ENCODE results near the gene TRIM36.

The TRIM36 gene, protein sequence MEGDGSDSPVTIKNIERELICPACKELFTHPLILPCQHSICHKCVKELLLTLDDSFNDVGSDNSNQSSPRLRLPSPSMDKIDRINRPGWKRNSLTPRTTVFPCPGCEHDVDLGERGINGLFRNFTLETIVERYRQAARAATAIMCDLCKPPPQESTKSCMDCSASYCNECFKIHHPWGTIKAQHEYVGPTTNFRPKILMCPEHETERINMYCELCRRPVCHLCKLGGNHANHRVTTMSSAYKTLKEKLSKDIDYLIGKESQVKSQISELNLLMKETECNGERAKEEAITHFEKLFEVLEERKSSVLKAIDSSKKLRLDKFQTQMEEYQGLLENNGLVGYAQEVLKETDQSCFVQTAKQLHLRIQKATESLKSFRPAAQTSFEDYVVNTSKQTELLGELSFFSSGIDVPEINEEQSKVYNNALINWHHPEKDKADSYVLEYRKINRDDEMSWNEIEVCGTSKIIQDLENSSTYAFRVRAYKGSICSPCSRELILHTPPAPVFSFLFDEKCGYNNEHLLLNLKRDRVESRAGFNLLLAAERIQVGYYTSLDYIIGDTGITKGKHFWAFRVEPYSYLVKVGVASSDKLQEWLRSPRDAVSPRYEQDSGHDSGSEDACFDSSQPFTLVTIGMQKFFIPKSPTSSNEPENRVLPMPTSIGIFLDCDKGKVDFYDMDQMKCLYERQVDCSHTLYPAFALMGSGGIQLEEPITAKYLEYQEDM

DNA sequence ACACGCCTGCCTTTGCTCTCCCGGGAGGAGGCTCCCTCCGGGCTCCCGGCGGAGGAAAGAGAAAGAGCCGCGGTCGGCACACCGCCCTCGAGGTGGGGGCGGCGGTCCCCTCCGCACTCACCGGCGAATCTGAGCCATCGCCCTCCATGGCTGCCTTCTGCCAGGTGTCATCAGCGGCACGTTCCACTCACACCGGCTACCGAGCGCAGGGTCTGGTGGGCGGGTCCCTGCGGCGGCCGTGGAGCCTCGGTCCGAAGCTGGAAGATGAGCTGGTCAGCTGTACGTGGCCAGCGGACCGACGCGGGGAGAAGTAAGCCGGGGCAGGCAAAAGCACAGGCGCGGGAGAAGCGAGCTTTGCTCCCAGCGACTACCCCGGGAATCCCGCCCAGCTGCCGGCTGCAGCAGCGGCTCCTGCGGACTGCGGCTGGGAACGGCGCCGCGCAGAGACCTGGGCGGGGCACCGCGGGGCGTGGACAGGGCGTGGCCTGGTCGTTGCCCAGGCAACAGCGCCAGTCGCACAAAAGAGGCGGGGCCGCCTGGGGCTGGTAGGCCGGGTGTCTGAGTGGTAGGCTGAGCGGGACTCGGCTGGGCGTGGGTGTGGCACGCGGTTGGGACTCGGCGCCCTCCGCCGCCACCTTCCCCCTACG lies at the start of gene TRIM36:
Gene TRIM36 (minus strand): TSS at position 422 of the 647 bp plus-strand sequence. CDS start 274 bp downstream, at position 148.
- DNase-seq (ENCODE audit: low read depth in 1 of 2, low spot score in 1 of 2), result peak; percentile 72 to 83

DNA sequence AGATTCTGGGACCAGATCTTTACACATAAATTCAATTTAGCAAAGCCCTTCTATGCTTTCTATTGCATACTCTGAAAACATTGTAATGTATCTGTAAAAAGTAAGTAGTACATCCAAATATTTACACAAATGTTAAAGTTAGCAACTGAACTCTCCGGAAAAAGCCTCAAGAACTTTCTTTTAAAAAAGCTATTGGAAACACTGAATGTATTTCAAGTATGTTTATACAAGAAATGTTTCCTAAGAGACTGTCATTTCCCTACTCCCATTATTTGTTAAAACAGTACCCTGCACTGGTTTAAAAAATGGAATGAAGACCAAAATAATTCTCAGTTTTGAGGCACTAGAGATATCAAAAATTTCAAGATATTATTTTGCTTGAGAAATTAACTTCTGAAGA lies 44.8 kb upstream of the TRIM36 start:
- DNase-seq (ENCODE audit: low read depth in 1 of 2, low spot score in 1 of 2), result no peak

- peak in 1 of 2 donors; percentile 3 for DNase-seq (ENCODE audit: low read depth in 1 of 2, low spot score in 1 of 2)
Measured at GRCh38 chr5:115209279-115209678, 39.6 kb upstream of the TRIM36 start.

DNA sequence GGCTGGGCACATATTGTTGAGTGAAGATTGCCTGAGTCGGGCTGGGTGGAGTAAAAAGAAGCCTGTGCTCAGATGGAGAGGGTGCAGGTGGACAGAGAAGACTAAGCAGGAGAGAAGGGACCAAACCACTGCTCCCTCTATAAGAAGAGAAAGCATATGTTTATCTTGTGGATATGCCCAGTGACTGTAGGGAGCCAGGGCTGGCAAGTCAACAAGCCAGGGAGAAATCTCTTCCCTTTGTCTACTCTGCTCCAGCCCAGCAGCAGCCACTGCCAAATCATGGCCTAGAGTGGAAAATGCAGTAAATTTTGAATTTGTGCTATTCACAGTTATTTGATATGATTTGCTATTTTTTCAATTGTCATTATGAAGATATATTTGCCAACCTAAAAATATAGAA lies 33.2 kb upstream of the TRIM36 start:
- no peak for DNase-seq (ENCODE audit: low read depth in 1 of 2, low spot score in 1 of 2)

GRCh38 chr5:115196161-115196560 lies 26.5 kb upstream of the TRIM36 start:
- DNase-seq (ENCODE audit: low read depth in 1 of 2, low spot score in 1 of 2), result no peak

GRCh38 chr5:115194676-115195075 lies 25.0 kb upstream of the TRIM36 start:
- DNase-seq (ENCODE audit: low read depth in 1 of 2, low spot score in 1 of 2), result no peak

DNA sequence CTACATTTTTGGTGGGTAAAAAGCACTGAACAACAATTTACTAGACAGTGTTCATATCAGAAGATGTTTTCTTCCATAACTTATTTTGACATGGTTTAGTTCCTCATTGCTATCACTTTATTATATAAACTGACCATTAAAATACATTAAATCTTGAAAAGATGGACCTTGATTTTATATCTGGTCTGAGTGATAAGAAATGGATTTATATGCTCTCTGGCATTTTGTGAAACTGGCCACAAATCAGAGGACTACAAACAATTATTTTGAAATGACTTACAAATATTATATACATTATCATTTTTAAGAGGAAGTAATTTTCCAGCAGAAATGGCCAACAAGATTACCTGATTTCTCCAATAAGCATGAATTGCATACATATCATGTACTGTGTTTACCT lies 23.6 kb upstream of the TRIM36 start:
- no peak for DNase-seq (ENCODE audit: low read depth in 1 of 2, low spot score in 1 of 2)

GRCh38 chr5:115192098-115192497 lies 22.4 kb upstream of the TRIM36 start:
- DNase-seq (ENCODE audit: low read depth in 1 of 2, low spot score in 1 of 2), result no peak

GRCh38 chr5:115191474-115192031 lies 21.8 kb upstream of the TRIM36 start:
- no peak for DNase-seq (ENCODE audit: low read depth in 1 of 2, low spot score in 1 of 2)

GRCh38 chr5:115190388-115190787 lies 20.7 kb upstream of the TRIM36 start:
- no peak for DNase-seq (ENCODE audit: low read depth in 1 of 2, low spot score in 1 of 2)

DNA sequence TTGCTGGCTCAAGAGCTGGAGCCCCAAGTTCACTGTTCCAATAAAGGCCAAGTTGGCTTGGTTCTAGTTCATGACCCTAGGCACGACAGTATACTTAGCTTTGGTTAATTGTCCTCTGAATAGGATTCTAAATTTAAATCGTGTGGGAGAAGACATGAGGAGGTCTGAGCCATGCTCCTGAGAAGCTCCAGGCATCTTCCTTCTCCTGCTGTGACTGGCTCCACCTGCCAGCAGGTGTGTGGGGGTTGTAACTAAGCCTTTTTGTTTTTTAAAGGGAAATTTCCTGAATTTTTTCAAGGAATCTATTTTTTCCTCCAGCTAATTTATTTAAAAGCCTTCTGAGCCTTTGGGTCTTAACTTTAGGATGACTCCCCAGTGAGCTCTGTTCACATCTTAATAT lies 20.2 kb upstream of the TRIM36 start:
- DNase-seq (ENCODE audit: low read depth in 1 of 2, low spot score in 1 of 2), result no peak

GRCh38 chr5:115186794-115187193 lies 17.1 kb upstream of the TRIM36 start:
- DNase-seq (ENCODE audit: low read depth in 1 of 2, low spot score in 1 of 2), result no peak

- DNase-seq (ENCODE audit: low read depth in 1 of 2, low spot score in 1 of 2), result no peak
Measured at GRCh38 chr5:115184770-115185169, 15.1 kb upstream of the TRIM36 start.

- DNase-seq (ENCODE audit: low read depth in 1 of 2, low spot score in 1 of 2), result no peak
Measured at GRCh38 chr5:115181757-115182156, 12.0 kb upstream of the TRIM36 start.

DNA sequence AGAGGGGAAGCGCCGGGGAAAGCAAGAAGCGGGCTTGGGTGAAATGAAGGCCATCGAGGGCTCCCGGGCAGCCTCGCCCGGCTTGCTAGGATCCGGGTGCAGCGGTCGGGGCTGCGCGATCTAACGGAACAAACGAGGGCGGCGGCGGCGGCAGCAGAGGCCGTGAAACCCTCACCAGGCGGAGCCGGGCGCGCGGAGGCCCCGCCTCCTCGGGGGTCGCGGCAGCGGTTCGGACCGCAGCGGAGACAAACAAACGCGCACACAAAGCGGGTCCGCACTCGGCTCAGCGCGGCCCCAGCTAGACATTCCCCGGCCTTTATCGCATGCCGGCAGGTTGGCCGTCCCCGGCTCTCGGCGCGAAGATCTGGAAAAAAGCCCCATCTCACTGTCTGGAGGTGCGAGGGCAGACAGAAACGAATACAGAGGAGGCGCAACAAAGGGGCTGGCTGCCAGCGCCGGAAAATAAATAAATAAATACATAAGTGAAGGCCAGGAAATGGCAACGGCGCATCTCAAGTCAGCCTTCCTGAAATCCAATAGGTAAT lies 10.5 kb upstream of the TRIM36 start:
- peak in 1 of 2 donors; percentile 12 for DNase-seq (ENCODE audit: low read depth in 1 of 2, low spot score in 1 of 2)

- no peak for DNase-seq (ENCODE audit: low read depth in 1 of 2, low spot score in 1 of 2)
Measured at GRCh38 chr5:115179394-115180164, 9.9 kb upstream of the TRIM36 start.

DNA sequence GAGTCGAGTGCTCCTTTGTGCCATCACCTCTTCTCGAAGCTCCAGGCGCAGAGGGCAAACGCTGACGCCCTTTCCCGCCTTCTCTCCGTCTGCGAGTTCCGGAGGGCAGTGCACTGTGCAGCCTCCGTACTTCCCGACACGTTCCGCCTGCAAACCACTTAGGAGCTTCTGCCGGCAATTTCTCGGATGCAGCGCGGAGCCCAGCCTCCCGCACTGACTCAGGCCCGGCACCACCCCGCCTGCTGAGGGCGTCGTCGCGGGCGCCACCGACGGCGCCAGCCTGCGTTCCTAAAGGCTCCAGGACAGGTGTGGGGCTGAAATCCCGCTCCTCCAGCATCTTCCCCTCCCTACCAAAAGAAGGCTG lies 9.3 kb upstream of the TRIM36 start:
- no peak for DNase-seq (ENCODE audit: low read depth in 1 of 2, low spot score in 1 of 2)

DNA sequence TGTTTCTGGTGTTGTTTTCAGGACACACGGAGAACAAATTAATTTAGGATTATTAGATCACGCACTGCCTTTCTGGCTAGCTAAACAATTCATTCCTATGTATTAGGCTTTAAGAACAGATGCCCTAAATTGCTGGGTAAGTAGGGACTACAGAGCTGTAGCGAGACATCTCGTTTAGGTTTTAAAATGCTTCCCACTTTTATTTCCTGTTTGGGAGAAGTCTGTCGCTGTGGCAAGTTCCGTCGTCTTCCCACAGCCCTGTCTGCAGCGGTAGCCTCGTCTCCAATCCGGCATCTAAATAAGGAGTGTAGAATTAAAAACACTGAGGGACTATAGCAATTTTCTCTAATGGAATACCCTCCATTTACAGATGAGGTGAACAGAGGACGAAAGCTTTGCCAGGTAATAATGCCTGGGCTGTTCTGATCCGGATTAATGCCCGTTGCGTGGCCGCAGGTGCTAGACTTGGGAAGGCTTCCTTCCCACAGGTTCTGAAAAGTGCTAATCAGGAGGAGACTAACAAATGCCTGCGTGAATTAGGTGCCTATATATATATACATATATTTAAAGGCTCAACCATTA lies 1.3 kb upstream of the TRIM36 start:
- no peak for DNase-seq (ENCODE audit: low read depth in 1 of 2, low spot score in 1 of 2)

GRCh38 chr5:115170134-115170928 lies 623 bp upstream of the TRIM36 start:
- DNase-seq (ENCODE audit: low read depth in 1 of 2, low spot score in 1 of 2), result no peak
